T-helper 1 cell (primary cell): ENCODE data around the gene ITGB3BP.
A peak's percentile ranks its signal among the peaks of the same experiment; 100 is the strongest.
"Not testable (repeated sequence)": the region's sequence is repeated elsewhere in the genome, so short reads cannot be mapped to it uniquely, and the experiment has no call there.

Experiments
- DNase-seq, 5 donors: peaks; one replicate each; pipeline ENCODE4 v3.0.0-alpha.2; 2012 to 2020

ITGB3BP gene

GRCh38 chr1:63501256-63501655 lies 21.8 kb downstream of the ITGB3BP start:
- no peak for DNase-seq

GRCh38 chr1:63498106-63498505 lies 24.9 kb downstream of the ITGB3BP start:
- DNase-seq: no peak

GRCh38 chr1:63497577-63497976 lies 25.4 kb downstream of the ITGB3BP start:
- no peak for DNase-seq

GRCh38 chr1:63487336-63488065 lies 35.5 kb downstream of the ITGB3BP start:
- DNase-seq: no peak

- DNase-seq: no peak
Measured at GRCh38 chr1:63486629-63487028, 36.4 kb downstream of the ITGB3BP start.

- no peak for DNase-seq
Measured at GRCh38 chr1:63480057-63480456, 43.0 kb downstream of the ITGB3BP start.

- no peak for DNase-seq
Measured at GRCh38 chr1:63475761-63476160, 47.3 kb downstream of the ITGB3BP start.

GRCh38 chr1:63468683-63469082 lies 54.3 kb downstream of the ITGB3BP start:
- DNase-seq: not testable (repeated sequence)

GRCh38 chr1:63466759-63467158 lies 56.3 kb downstream of the ITGB3BP start:
- no peak for DNase-seq

GRCh38 chr1:63466181-63466580 lies 56.8 kb downstream of the ITGB3BP start:
- no peak for DNase-seq

- peak in 1 of 5 donors; percentile 7 for DNase-seq
Measured at GRCh38 chr1:63463248-63463647, 59.8 kb downstream of the ITGB3BP start.

- no peak for DNase-seq
Measured at GRCh38 chr1:63461661-63462230, 61.3 kb downstream of the ITGB3BP start.

- no peak for DNase-seq
Measured at GRCh38 chr1:63458750-63459149, 64.3 kb downstream of the ITGB3BP start.

- no peak for DNase-seq
Measured at GRCh38 chr1:63454269-63454668, 68.8 kb downstream of the ITGB3BP start.

GRCh38 chr1:63453232-63453631 lies 69.8 kb downstream of the ITGB3BP start:
- no peak for DNase-seq

- DNase-seq: no peak
Measured at GRCh38 chr1:63450416-63450815, 72.6 kb downstream of the ITGB3BP start.

GRCh38 chr1:63448731-63449246 lies 74.2 kb downstream of the ITGB3BP start:
- DNase-seq: no peak

- no peak for DNase-seq
Measured at GRCh38 chr1:63442141-63442475, 80.9 kb downstream of the ITGB3BP start.

GRCh38 chr1:63435161-63435560 lies 87.9 kb downstream of the ITGB3BP start:
- DNase-seq: no peak

GRCh38 chr1:63429281-63429680 lies 93.7 kb downstream of the ITGB3BP start:
- no peak for DNase-seq

- DNase-seq: no peak
Measured at GRCh38 chr1:63428815-63429214, 94.2 kb downstream of the ITGB3BP start.

GRCh38 chr1:63423649-63424048 lies 99.4 kb downstream of the ITGB3BP start:
- no peak for DNase-seq

GRCh38 chr1:63420746-63421145 lies 102.3 kb downstream of the ITGB3BP start:
- not testable (repeated sequence) for DNase-seq

- no peak for DNase-seq
Measured at GRCh38 chr1:63418101-63418500, 104.9 kb downstream of the ITGB3BP start.
